Memory B cell (primary cell): ENCODE measurements around the gene WT1.
"Not testable (repeated sequence)": the region's sequence is repeated elsewhere in the genome, so short reads cannot be mapped to it uniquely, and the experiment has no call there.

Source experiments
- ATAC-seq: fragments of 150-1000 bp; cut with Tn5 transposase; 2 replicates; pipeline ENCODE4 v1.10.0; 2021; ENCODE audit warnings: low read depth, mild to moderate bottlenecking, moderate library complexity
- DNase-seq, 2 donors: peaks; one replicate each; pipeline ENCODE4 v3.0.0; 2022; ENCODE audit warnings: low spot score in 2 of 2
- H3K27ac Mint-ChIP-seq: one replicate; pipeline ENCODE4 v1.8.0; 2022; ENCODE audit warnings: mild to moderate bottlenecking, moderate library complexity, mixed read lengths
- H3K27me3 Mint-ChIP-seq: one replicate; pipeline ENCODE4 v1.8.0; 2022; ENCODE audit warnings: mixed read lengths
- H3K36me3 Mint-ChIP-seq: one replicate; pipeline ENCODE4 v1.8.0; 2022; ENCODE audit warnings: mild to moderate bottlenecking, mixed read lengths
- H3K4me1 Mint-ChIP-seq: one replicate; pipeline ENCODE4 v1.8.0; 2022; ENCODE audit warnings: mixed read lengths
- H3K4me3 Mint-ChIP-seq: one replicate; pipeline ENCODE4 v1.8.0; 2022; ENCODE audit warnings: mild to moderate bottlenecking, moderate library complexity, mixed read lengths
- H3K9me3 Mint-ChIP-seq: one replicate; pipeline ENCODE4 v1.8.0; 2022; ENCODE audit warnings: mixed read lengths

The WT1 gene

GRCh38 chr11:32435511-32435941, at the start of gene WT1:
Gene WT1 (minus strand): TSS chr11:32435539.
- H3K4me3 Mint-ChIP-seq = no peak within 1 kb of the TSS
- DNase-seq = no peak
- H3K4me1 Mint-ChIP-seq = peaks cover 3% of the 10 kb centered on the region
- peaks cover 30% of the 10 kb centered on the region for H3K27me3 Mint-ChIP-seq
- no peak for ATAC-seq
- H3K27ac Mint-ChIP-seq = no peak within 1 kb of the TSS
- no peaks in the 10 kb centered on the region for H3K36me3 Mint-ChIP-seq
- H3K9me3 Mint-ChIP-seq = no peaks in the 10 kb centered on the region

- Mint-ChIP-seq H3K36me3 (no peaks in the 10 kb centered on the region), H3K27me3 (no peaks in the 10 kb centered on the region), H3K9me3 (no peaks in the 10 kb centered on the region), H3K4me3 (no peak overlapping the region), H3K4me1 (no peaks in the 10 kb centered on the region), H3K27ac (no peak overlapping the region)
- ATAC-seq = no peak
- DNase-seq = no peak
Observed at GRCh38 chr11:32479291-32479690, 44.0 kb upstream of the WT1 start.

GRCh38 chr11:32478277-32478731, 43.0 kb upstream of the WT1 start:
- Mint-ChIP-seq H3K9me3 (no peaks in the 10 kb centered on the region), H3K4me3 (no peak overlapping the region), H3K27ac (no peak overlapping the region), H3K4me1 (no peaks in the 10 kb centered on the region), H3K36me3 (no peaks in the 10 kb centered on the region), H3K27me3 (no peaks in the 10 kb centered on the region)
- ATAC-seq (no peak), DNase-seq (no peak)

GRCh38 chr11:32473282-32473909, 38.1 kb upstream of the WT1 start:
- H3K4me1 Mint-ChIP-seq = no peaks in the 10 kb centered on the region
- ATAC-seq (no peak), DNase-seq (no peak)
- no peak overlapping the region for H3K27ac Mint-ChIP-seq
- H3K4me3 Mint-ChIP-seq = no peak overlapping the region
- H3K27me3 Mint-ChIP-seq = peaks cover 10% of the 10 kb centered on the region
- H3K36me3 Mint-ChIP-seq = no peaks in the 10 kb centered on the region
- H3K9me3 Mint-ChIP-seq = no peaks in the 10 kb centered on the region

GRCh38 chr11:32472226-32472625, 36.9 kb upstream of the WT1 start:
- Mint-ChIP-seq H3K9me3 (no peaks in the 10 kb centered on the region), H3K27ac (no peak overlapping the region), H3K27me3 (peaks cover 10% of the 10 kb centered on the region), H3K4me1 (no peaks in the 10 kb centered on the region), H3K36me3 (no peaks in the 10 kb centered on the region), H3K4me3 (no peak overlapping the region)
- ATAC-seq (no peak), DNase-seq (no peak)

- H3K4me3 Mint-ChIP-seq, H3K27ac Mint-ChIP-seq, H3K9me3 Mint-ChIP-seq, ATAC-seq, DNase-seq, H3K36me3 Mint-ChIP-seq, H3K4me1 Mint-ChIP-seq, H3K27me3 Mint-ChIP-seq: not testable (repeated sequence)
Observed at GRCh38 chr11:32471544-32471943, 36.2 kb upstream of the WT1 start.

GRCh38 chr11:32469791-32470190, 34.5 kb upstream of the WT1 start:
- Mint-ChIP-seq H3K4me1 (no peaks in the 10 kb centered on the region), H3K4me3 (no peak overlapping the region), H3K9me3 (no peaks in the 10 kb centered on the region), H3K36me3 (no peaks in the 10 kb centered on the region), H3K27ac (no peak overlapping the region), H3K27me3 (peaks cover 12% of the 10 kb centered on the region)
- no peak for ATAC-seq
- DNase-seq = no peak

GRCh38 chr11:32466279-32466915, 31.1 kb upstream of the WT1 start:
- no peaks in the 10 kb centered on the region for H3K9me3 Mint-ChIP-seq
- no peak overlapping the region for H3K4me3 Mint-ChIP-seq
- peaks cover 10% of the 10 kb centered on the region for H3K27me3 Mint-ChIP-seq
- H3K4me1 Mint-ChIP-seq = no peaks in the 10 kb centered on the region
- ATAC-seq = no peak
- DNase-seq = no peak
- no peaks in the 10 kb centered on the region for H3K36me3 Mint-ChIP-seq
- H3K27ac Mint-ChIP-seq = no peak overlapping the region

- Mint-ChIP-seq H3K4me3 (no peak overlapping the region), H3K27ac (no peak overlapping the region), H3K36me3 (no peaks in the 10 kb centered on the region), H3K27me3 (peaks cover 2% of the 10 kb centered on the region), H3K4me1 (no peaks in the 10 kb centered on the region), H3K9me3 (no peaks in the 10 kb centered on the region)
- no peak for ATAC-seq
- DNase-seq = no peak
Observed at GRCh38 chr11:32464078-32464477, 28.7 kb upstream of the WT1 start.

- peaks cover 4% of the 10 kb centered on the region for H3K27me3 Mint-ChIP-seq
- DNase-seq (no peak), ATAC-seq (no peak)
- no peaks in the 10 kb centered on the region for H3K36me3 Mint-ChIP-seq
- H3K27ac Mint-ChIP-seq = no peak overlapping the region
- H3K9me3 Mint-ChIP-seq = no peaks in the 10 kb centered on the region
- H3K4me1 Mint-ChIP-seq = no peaks in the 10 kb centered on the region
- no peak overlapping the region for H3K4me3 Mint-ChIP-seq
Observed at GRCh38 chr11:32462011-32462690, 26.8 kb upstream of the WT1 start.

GRCh38 chr11:32456864-32457263, 21.5 kb upstream of the WT1 start:
- DNase-seq (no peak), ATAC-seq (no peak)
- Mint-ChIP-seq H3K9me3 (no peaks in the 10 kb centered on the region), H3K4me1 (no peaks in the 10 kb centered on the region), H3K27ac (no peak overlapping the region), H3K27me3 (peaks cover 2% of the 10 kb centered on the region), H3K36me3 (no peaks in the 10 kb centered on the region), H3K4me3 (no peak overlapping the region)

- Mint-ChIP-seq H3K27ac (no peak overlapping the region), H3K4me3 (no peak overlapping the region), H3K4me1 (no peaks in the 10 kb centered on the region), H3K36me3 (no peaks in the 10 kb centered on the region), H3K9me3 (no peaks in the 10 kb centered on the region), H3K27me3 (peaks cover 5% of the 10 kb centered on the region)
- no peak for ATAC-seq
- no peak for DNase-seq
Observed at GRCh38 chr11:32454993-32455392, 19.7 kb upstream of the WT1 start.

GRCh38 chr11:32451808-32452207, 16.5 kb upstream of the WT1 start:
- Mint-ChIP-seq H3K27ac (no peak overlapping the region), H3K27me3 (peaks cover 4% of the 10 kb centered on the region), H3K9me3 (no peaks in the 10 kb centered on the region), H3K36me3 (no peaks in the 10 kb centered on the region), H3K4me3 (no peak overlapping the region), H3K4me1 (no peaks in the 10 kb centered on the region)
- no peak for ATAC-seq
- no peak for DNase-seq

GRCh38 chr11:32450372-32450771, 15.0 kb upstream of the WT1 start:
- ATAC-seq = no peak
- peaks cover 6% of the 10 kb centered on the region for H3K27me3 Mint-ChIP-seq
- no peak overlapping the region for H3K4me3 Mint-ChIP-seq
- no peaks in the 10 kb centered on the region for H3K4me1 Mint-ChIP-seq
- H3K27ac Mint-ChIP-seq = no peak overlapping the region
- H3K36me3 Mint-ChIP-seq = no peaks in the 10 kb centered on the region
- DNase-seq = no peak
- no peaks in the 10 kb centered on the region for H3K9me3 Mint-ChIP-seq
